ENCODE measurements around the gene CSRP3.

CSRP3 gene

GRCh38 chr11:19245351-19245750, 43.6 kb upstream of the CSRP3 start:
- Histone ChIP-seq H3K36me3 (ENCODE audit: insufficient read depth, low read length) (no peaks in the 10 kb centered on the region), H3K4me1 (ENCODE audit: insufficient read depth, low read length, poor library complexity, severe bottlenecking) (peaks cover 35% of the 10 kb centered on the region), H3K9me3 (ENCODE audit: insufficient read depth, low read depth, low read length) (0 out of 2 replicates have a peak, but pooled peaks cover 4% of the 10 kb centered on the region), H3K4me2 (ENCODE audit: low read depth, low read length, poor library complexity, severe bottlenecking) (no peak overlapping the region), H4K20me1 (ENCODE audit: insufficient read depth, low read length, poor library complexity, severe bottlenecking) (no peaks in the 10 kb centered on the region), H3K9me2 (replicated peaks; ENCODE audit: low read depth, low read length) (no peaks in the 10 kb centered on the region), H3K9ac (ENCODE audit: low read depth, low read length, poor library complexity, severe bottlenecking) (no peak overlapping the region), H3K79me2 (ENCODE audit: insufficient read depth, low read length) (peaks cover 23% of the 10 kb centered on the region), H3F3A (ENCODE audit: low read depth) (peaks cover 4% of the 10 kb centered on the region; the same call in 1 of the 2 replicates), H3K27me3 (ENCODE audit: insufficient read depth, low read length, poor library complexity, severe bottlenecking) (no peaks in the 10 kb centered on the region), H3K4me3 (ENCODE audit: low read length, poor library complexity, severe bottlenecking) (no peak overlapping the region), H2AFZ (ENCODE audit: low read length) (no peak overlapping the region)
- TF ChIP-seq, protein P1, sequence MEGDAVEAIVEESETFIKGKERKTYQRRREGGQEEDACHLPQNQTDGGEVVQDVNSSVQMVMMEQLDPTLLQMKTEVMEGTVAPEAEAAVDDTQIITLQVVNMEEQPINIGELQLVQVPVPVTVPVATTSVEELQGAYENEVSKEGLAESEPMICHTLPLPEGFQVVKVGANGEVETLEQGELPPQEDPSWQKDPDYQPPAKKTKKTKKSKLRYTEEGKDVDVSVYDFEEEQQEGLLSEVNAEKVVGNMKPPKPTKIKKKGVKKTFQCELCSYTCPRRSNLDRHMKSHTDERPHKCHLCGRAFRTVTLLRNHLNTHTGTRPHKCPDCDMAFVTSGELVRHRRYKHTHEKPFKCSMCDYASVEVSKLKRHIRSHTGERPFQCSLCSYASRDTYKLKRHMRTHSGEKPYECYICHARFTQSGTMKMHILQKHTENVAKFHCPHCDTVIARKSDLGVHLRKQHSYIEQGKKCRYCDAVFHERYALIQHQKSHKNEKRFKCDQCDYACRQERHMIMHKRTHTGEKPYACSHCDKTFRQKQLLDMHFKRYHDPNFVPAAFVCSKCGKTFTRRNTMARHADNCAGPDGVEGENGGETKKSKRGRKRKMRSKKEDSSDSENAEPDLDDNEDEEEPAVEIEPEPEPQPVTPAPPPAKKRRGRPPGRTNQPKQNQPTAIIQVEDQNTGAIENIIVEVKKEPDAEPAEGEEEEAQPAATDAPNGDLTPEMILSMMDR (conservative IDR thresholded peaks at IDR 0.05; ENCODE audit: low read length): no peak
- TF ChIP-seq EZH2phosphoT487 (IDR thresholded peaks at IDR 0.05; ENCODE audit: borderline replicate concordance): no peak

DNA sequence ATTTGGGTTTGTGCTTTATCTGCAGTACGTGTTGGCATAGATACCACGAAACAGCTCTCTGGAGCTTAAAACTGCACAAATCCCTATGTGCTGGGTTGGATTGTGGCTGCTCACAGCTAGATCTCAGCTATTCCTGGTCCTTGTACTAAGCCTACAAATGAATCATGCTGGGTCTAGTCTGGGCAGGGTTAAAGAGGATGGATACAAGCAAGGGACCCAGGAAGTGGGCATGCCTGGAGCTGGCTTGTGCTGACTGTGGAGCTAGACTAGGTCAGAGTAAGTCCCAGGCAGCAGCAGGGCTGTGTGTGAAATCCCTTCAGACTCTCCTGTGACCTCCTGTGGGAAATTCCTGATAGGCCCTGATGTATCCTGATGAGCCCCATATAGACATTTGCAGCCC, 42.8 kb upstream of the CSRP3 start:
- Histone ChIP-seq H3K36me3 (ENCODE audit: insufficient read depth, low read length) (no peaks in the 10 kb centered on the region), H3K9me2 (replicated peaks; ENCODE audit: low read depth, low read length) (no peaks in the 10 kb centered on the region), H3K4me2 (ENCODE audit: low read depth, low read length, poor library complexity, severe bottlenecking) (peak overlapping the region; percentile 91), H3K9ac (ENCODE audit: low read depth, low read length, poor library complexity, severe bottlenecking) (peak overlapping the region; percentile 94), H3K9me3 (ENCODE audit: insufficient read depth, low read depth, low read length) (0 out of 2 replicates have a peak, but pooled peaks cover 2% of the 10 kb centered on the region), H2AFZ (ENCODE audit: low read length) (0 out of 2 replicates have a peak overlapping the region, but pooled peaks have one; percentile 5), H3K4me1 (ENCODE audit: insufficient read depth, low read length, poor library complexity, severe bottlenecking) (peaks cover 31% of the 10 kb centered on the region), H3K27me3 (ENCODE audit: insufficient read depth, low read length, poor library complexity, severe bottlenecking) (no peaks in the 10 kb centered on the region), H3F3A (ENCODE audit: low read depth) (peaks cover 4% of the 10 kb centered on the region; the same call in 1 of the 2 replicates), H3K4me3 (ENCODE audit: low read length, poor library complexity, severe bottlenecking) (peak overlapping the region; percentile 19), H3K79me2 (ENCODE audit: insufficient read depth, low read length) (peaks cover 30% of the 10 kb centered on the region), H4K20me1 (ENCODE audit: insufficient read depth, low read length, poor library complexity, severe bottlenecking) (no peaks in the 10 kb centered on the region)
- TF ChIP-seq, protein P1 (conservative IDR thresholded peaks at IDR 0.05; ENCODE audit: low read length): no peak
- TF ChIP-seq EZH2phosphoT487 (IDR thresholded peaks at IDR 0.05; ENCODE audit: borderline replicate concordance): no peak

DNA sequence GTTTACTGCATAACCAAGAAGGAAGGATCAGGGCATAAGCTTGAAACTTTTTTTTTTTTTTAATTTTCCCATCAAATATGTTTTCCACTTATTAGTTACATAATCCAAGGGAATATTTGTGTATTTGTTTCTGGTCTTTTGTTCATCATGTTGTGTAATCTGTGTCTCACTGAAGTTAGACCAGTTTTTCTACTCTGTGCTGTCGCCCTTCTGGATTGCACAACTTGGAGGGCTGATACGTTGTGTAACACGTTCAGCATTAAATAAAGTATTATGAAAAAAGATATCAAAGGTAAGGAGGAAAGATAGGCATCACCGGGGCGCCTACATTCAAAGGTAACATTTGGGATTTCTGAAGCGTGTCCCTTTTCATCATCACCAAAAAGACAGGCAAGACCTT, 42.3 kb upstream of the CSRP3 start:
- no peaks in the 10 kb centered on the region for H3K9me2 ChIP-seq (replicated peaks; ENCODE audit: low read depth, low read length)
- no peak overlapping the region for H2AFZ ChIP-seq (ENCODE audit: low read length)
- H3F3A ChIP-seq (ENCODE audit: low read depth): peaks cover 4% of the 10 kb centered on the region; the same call in 1 of the 2 replicates
- H3K4me3 ChIP-seq (ENCODE audit: low read length, poor library complexity, severe bottlenecking): peak overlapping the region; percentile 19
- H3K9ac ChIP-seq (ENCODE audit: low read depth, low read length, poor library complexity, severe bottlenecking): peak overlapping the region; percentile 94
- H4K20me1 ChIP-seq (ENCODE audit: insufficient read depth, low read length, poor library complexity, severe bottlenecking): peaks cover 5% of the 10 kb centered on the region
- peaks cover 35% of the 10 kb centered on the region for H3K4me1 ChIP-seq (ENCODE audit: insufficient read depth, low read length, poor library complexity, severe bottlenecking)
- peaks cover 36% of the 10 kb centered on the region for H3K79me2 ChIP-seq (ENCODE audit: insufficient read depth, low read length)
- no peaks in the 10 kb centered on the region for H3K9me3 ChIP-seq (ENCODE audit: insufficient read depth, low read depth, low read length)
- TF ChIP-seq, protein P1 (conservative IDR thresholded peaks at IDR 0.05; ENCODE audit: low read length): no peak
- TF ChIP-seq EZH2phosphoT487 (IDR thresholded peaks at IDR 0.05; ENCODE audit: borderline replicate concordance): no peak
- H3K4me2 ChIP-seq (ENCODE audit: low read depth, low read length, poor library complexity, severe bottlenecking): peak overlapping the region; percentile 91
- H3K36me3 ChIP-seq (ENCODE audit: insufficient read depth, low read length): peaks cover 5% of the 10 kb centered on the region; the same call in 1 of the 2 replicates
- no peaks in the 10 kb centered on the region for H3K27me3 ChIP-seq (ENCODE audit: insufficient read depth, low read length, poor library complexity, severe bottlenecking)

Measured in Loucy (cell line).